Measurements from ENCODE around the gene BTBD7.

DNA sequence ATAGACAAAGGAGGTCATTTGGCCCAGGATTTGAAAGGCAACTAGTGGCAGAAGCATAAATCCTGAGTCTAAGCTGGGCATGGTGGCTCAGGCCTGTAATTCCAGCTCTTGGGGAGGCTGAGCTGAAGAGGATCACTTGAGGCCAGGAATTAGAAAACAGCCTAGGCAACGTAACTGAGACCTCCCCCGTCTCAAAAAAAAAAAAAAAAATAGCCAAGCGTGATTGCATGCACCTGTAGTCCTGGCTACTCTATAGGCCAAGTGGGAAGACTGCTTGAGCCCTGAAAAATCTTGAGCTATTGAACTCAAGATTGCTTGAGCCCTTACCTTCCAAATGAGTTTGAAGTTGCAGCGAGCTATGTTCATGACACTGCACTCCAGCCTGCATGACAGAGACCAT, 133.8 kb downstream of the BTBD7 start:
- TF ChIP-seq, protein P1, sequence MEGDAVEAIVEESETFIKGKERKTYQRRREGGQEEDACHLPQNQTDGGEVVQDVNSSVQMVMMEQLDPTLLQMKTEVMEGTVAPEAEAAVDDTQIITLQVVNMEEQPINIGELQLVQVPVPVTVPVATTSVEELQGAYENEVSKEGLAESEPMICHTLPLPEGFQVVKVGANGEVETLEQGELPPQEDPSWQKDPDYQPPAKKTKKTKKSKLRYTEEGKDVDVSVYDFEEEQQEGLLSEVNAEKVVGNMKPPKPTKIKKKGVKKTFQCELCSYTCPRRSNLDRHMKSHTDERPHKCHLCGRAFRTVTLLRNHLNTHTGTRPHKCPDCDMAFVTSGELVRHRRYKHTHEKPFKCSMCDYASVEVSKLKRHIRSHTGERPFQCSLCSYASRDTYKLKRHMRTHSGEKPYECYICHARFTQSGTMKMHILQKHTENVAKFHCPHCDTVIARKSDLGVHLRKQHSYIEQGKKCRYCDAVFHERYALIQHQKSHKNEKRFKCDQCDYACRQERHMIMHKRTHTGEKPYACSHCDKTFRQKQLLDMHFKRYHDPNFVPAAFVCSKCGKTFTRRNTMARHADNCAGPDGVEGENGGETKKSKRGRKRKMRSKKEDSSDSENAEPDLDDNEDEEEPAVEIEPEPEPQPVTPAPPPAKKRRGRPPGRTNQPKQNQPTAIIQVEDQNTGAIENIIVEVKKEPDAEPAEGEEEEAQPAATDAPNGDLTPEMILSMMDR (conservative IDR thresholded peaks at IDR 0.05; ENCODE audit: low read depth in 2 of 2) = no peak
- TF ChIP-seq EZH2 (IDR thresholded peaks at IDR 0.05; ENCODE audit: low read depth, unreplicated experiment) = no peak
- no peak for TF ChIP-seq POLR2AphosphoS5 (IDR thresholded peaks at IDR 0.05; ENCODE audit: low read depth)

Measured in GM23338 (cell line).